NCI-H345 treated with DMSO at 0.1 percent for 48 hours (cell line): ENCODE data around the gene TNIP2.
"Not testable (repeated sequence)": the region's sequence is repeated elsewhere in the genome, so short reads cannot be mapped to it uniquely, and the experiment has no call there.

Source experiments
- DNase-seq: peaks from one replicate; lab custom pipeline; 2025; ENCODE audit not compliant: unreplicated experiment; lab: John Stamatoyannopoulos, UW

TNIP2 gene

DNA sequence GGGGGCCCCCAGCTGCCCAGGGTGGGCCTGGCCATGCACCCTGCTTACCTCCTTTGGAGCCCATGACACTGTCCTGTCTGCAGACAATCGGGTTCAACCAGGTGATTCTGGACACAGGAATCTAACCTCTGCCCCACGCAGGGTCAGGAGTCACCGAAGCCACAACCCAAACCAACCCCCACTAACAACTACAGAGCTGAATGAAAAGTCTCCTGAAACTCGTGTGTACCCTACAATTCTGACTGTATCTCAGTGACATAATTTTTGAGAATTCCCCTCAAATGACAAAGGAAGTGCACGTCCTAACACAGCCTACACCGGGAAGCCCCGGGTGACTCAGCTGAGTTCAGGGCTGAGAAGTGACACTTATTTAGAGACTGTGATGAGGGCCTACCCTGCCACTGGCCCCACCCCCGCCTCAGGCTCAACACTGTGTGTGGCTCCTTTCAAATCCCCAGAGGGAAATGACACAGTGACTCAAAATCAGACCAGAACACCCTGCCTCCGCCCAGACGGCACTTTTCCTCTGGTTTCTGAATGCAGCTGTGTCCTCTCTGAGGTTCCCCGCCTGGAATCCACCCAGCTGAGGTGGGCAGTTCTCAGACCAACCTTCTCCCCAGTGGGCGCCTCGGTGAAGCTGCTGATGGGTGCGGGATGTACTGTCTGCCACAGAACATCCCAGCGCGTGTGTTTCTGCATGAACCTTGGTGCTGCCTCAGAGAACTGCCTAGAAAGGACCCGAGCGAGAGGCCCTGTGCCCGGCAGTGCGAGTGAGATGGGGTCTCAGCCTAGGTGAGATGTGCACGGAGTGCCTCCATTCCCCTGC, 9.9 kb downstream of the TNIP2 start:
- no peak for DNase-seq

- DNase-seq, result no peak
Observed at GRCh38 chr4:2745516-2745915, 10.6 kb downstream of the TNIP2 start.

DNA sequence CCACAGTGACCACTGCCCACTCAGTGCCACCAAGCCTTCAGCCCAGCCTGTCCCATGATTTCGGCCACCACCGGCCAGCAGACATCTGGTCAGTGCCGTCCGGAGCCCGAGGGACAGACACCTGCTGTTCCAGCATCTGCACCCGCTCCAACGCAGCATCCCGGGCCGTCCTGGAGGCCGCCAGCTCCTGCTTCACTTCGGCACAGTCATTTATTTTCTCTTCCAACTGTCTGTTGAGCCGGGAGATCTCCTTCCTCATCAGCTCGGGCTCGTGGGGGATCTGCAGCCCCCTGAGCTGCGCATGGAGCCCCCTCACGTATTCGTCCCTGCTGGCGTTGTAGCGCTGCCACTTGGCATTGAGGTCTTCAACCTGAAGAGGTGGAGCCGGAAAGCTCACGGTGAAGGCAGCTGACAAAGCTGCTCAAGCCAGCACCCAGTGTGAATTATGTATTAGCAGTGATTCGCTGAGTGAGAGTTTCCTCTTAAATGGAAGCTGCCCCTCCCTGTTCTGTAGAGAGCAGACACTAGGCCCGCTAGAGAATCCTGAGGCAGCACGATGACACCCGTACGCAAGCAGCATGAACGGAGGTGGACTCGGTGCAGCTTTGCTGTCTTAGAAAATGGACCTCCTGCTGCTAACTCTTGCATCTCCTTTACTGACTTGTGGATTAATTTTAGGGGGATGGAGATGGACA, 11.4 kb downstream of the TNIP2 start:
- no peak for DNase-seq

GRCh38 chr4:2743518-2744445, 12.4 kb downstream of the TNIP2 start:
- DNase-seq, result no peak

GRCh38 chr4:2742823-2743517, 13.2 kb downstream of the TNIP2 start:
- no peak for DNase-seq

- no peak for DNase-seq
Observed at GRCh38 chr4:2742081-2742822, 13.9 kb downstream of the TNIP2 start.

DNA sequence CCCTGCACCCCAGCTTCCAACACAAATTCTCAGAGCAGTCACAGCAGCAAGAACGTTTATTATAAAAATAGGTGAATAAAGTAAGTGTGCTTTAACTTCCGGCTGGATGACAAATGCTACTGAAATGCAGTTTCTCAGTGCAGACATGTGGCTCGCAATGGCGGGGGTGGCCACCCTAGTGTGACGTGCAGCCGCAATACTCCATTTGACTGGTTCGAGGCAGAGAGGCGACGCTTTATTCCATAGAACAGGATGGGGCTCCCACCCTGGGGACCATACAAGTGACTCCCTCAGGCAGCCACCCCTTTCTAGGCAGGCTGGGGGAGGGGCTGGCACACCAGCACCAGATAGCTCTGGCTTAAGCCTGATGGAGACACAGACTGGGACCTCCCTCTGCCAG, 14.5 kb downstream of the TNIP2 start:
- no peak for DNase-seq

GRCh38 chr4:2738296-2738695, 17.8 kb downstream of the TNIP2 start:
- DNase-seq, result not testable (repeated sequence)

- DNase-seq, result no peak
Observed at GRCh38 chr4:2735869-2736268, 20.3 kb downstream of the TNIP2 start.

- no peak for DNase-seq
Observed at GRCh38 chr4:2734612-2735011, 21.5 kb downstream of the TNIP2 start.

- DNase-seq, result no peak
Observed at GRCh38 chr4:2733844-2734574, 22.1 kb downstream of the TNIP2 start.

GRCh38 chr4:2733001-2733843, 22.9 kb downstream of the TNIP2 start:
- DNase-seq, result no peak

- no peak for DNase-seq
Observed at GRCh38 chr4:2732526-2732925, 23.6 kb downstream of the TNIP2 start.

GRCh38 chr4:2731907-2732317, 24.2 kb downstream of the TNIP2 start:
- no peak for DNase-seq

DNA sequence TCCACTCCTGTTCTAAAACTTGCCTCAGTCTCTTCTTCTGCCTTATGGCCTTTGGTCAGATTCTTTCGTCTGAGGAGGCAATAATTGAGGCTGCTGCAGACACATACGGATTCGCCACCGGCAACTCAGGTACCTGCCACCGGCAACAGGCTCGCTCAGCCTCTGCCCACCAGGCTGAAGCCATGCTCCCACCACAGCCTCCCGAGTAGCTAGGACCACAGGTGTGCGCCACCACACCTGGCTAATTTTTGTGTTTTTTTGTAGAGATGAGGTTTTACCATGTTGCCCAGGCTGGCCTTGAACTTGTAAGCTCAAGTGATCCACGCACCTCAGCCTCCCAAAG, 26.6 kb downstream of the TNIP2 start:
- DNase-seq, result no peak

- DNase-seq, result no peak
Observed at GRCh38 chr4:2728806-2729532, 27.2 kb downstream of the TNIP2 start.

GRCh38 chr4:2728221-2728620, 27.9 kb downstream of the TNIP2 start:
- DNase-seq, result no peak

DNA sequence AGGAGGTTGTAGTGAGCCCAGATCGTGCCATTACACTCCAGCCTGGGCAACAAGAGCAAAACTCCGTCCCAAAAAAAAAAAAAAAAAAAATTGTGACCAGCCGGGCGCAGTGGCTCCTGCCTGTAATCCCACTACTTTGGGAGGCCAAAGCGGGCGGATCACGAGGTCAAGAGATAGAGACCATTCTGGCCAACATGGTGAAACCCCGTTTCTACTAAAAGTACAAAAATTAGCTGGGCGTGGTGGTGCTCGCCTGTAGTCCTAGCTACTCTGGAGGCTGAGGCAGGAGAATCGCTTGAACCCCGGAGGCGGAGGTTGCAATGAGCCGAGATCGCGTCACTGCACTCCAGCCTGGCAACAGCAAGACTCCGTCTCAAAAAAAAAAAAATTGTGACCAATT, 29.3 kb downstream of the TNIP2 start:
- not testable (repeated sequence) for DNase-seq
